Mucosa of stomach (tissue), 1 donor: ENCODE data around the gene CROT.
"Not testable (repeated sequence)": the region's sequence is repeated elsewhere in the genome, so short reads cannot be mapped to it uniquely, and the experiment has no call there.

Experiments
- H3K27me3 ChIP-seq: one replicate; pipeline ENCODE4 v1.7.0; 2013; ENCODE audit warnings: mild to moderate bottlenecking, low read length; ENCODE audit not compliant: control insufficient read depth, insufficient read depth
- H3K36me3 ChIP-seq: one replicate; pipeline ENCODE4 v1.7.0; 2013; ENCODE audit warnings: low read length; ENCODE audit not compliant: control insufficient read depth, insufficient read depth
- H3K4me1 ChIP-seq: one replicate; pipeline ENCODE4 v1.7.0; 2013; ENCODE audit warnings: mild to moderate bottlenecking, low read length; ENCODE audit not compliant: control insufficient read depth, insufficient read depth
- H3K4me3 ChIP-seq: one replicate; pipeline ENCODE4 v1.7.0; 2013; ENCODE audit warnings: low read length
- H3K9ac ChIP-seq: one replicate; pipeline ENCODE4 v1.7.0; 2013; ENCODE audit warnings: mild to moderate bottlenecking, low read length, moderate library complexity
- H3K9me3 ChIP-seq: one replicate; pipeline ENCODE4 v1.7.0; 2013; ENCODE audit warnings: mild to moderate bottlenecking, low read length, moderate library complexity; ENCODE audit not compliant: control insufficient read depth
- donor health status: Pancreatic carcinoma.

CROT gene

DNA sequence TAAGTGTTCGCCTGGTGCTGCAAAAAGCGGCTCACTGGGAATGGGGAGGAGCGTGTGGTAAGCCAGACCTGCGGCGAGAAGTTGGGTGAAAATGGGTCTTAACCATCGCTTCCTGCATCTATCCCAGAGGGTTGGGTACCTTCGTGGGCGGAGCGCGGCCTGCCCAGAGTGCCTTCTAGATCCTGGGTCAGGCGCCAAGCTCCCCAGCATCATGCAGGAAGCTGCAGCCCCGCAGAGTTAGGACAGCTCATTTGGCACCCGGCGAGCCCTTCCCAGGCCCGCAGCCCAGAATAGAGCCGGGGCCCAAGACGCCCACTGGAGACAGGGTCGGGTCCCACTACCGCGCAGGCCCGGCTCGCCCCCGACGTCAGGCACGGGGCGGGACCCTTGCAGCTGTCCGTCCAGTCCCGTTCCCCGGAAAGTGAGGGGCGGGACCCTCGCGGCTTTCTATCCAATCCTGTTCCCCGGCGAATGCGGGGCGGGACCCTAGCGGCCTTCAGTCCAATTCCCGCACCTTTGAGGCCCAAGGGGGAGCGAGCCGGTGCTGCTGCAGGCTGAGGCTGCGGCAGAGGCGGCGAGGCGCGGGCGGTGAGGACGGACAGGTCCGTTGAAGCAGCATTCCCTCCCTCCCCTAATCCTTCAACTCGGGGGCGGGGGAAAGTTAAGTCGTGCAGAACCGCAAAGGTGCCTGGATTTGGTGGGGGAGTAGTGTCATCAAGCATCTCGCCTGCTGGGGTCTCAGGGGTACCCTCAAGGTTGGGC, at the start of gene CROT:
Gene CROT, plus strand, starts transcription at position 499 of the 762 bp plus-strand sequence. CDS start 3,405 bp downstream, outside the sequence.
- Histone ChIP-seq H3K4me1 (no peaks in the 10 kb centered on the region), H3K36me3 (peaks cover 5% of the 10 kb centered on the region), H3K27me3 (no peaks in the 10 kb centered on the region), H3K4me3 (peak within 1 kb of the TSS; percentile 78), H3K9me3 (no peaks in the 10 kb centered on the region), H3K9ac (peak within 1 kb of the TSS; percentile 71)

GRCh38 chr7:87300756-87301155, 44.7 kb upstream of the CROT start:
- no peak overlapping the region for H3K4me3 ChIP-seq
- H3K9me3 ChIP-seq = no peaks in the 10 kb centered on the region
- no peaks in the 10 kb centered on the region for H3K4me1 ChIP-seq
- no peaks in the 10 kb centered on the region for H3K27me3 ChIP-seq
- H3K36me3 ChIP-seq = no peaks in the 10 kb centered on the region
- no peak overlapping the region for H3K9ac ChIP-seq

DNA sequence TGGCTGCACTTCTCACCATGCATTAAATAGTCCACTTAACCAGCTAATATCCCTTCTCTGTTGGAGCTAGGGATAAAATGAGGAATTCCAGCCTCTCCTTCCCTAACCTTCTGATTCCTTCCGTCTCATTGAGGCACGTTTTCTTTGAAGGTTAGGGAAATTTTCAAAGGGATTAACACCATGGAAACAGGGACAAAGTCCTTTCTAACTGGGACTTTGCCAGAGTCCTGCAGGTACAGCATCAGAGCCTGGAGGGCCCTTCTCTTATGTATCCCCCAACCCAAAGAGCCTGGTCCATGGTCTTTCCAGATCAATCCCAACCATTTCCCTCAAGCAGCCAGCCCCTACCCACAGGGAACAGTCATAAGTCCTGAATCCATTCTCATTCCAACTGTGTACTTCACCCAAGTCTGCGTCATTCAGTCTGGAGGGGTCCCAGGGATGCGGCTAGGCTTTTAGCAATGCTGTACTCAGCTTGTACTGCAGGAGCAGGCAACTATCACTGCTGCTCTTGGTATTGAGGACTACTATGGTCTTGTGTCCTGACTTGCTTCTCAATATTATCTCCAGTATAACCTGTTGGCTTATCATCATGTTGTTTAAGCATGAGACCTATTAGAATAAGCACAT, 34.6 kb upstream of the CROT start:
- H3K36me3 ChIP-seq = no peaks in the 10 kb centered on the region
- H3K27me3 ChIP-seq = no peaks in the 10 kb centered on the region
- H3K9ac ChIP-seq = no peak overlapping the region
- no peaks in the 10 kb centered on the region for H3K4me1 ChIP-seq
- no peak overlapping the region for H3K4me3 ChIP-seq
- H3K9me3 ChIP-seq = no peaks in the 10 kb centered on the region

- Histone ChIP-seq H3K36me3 (no peaks in the 10 kb centered on the region), H3K27me3 (no peaks in the 10 kb centered on the region), H3K9me3 (no peaks in the 10 kb centered on the region), H3K9ac (no peak overlapping the region), H3K4me3 (no peak overlapping the region), H3K4me1 (no peaks in the 10 kb centered on the region)
Observed at GRCh38 chr7:87312215-87312865, 33.1 kb upstream of the CROT start.

DNA sequence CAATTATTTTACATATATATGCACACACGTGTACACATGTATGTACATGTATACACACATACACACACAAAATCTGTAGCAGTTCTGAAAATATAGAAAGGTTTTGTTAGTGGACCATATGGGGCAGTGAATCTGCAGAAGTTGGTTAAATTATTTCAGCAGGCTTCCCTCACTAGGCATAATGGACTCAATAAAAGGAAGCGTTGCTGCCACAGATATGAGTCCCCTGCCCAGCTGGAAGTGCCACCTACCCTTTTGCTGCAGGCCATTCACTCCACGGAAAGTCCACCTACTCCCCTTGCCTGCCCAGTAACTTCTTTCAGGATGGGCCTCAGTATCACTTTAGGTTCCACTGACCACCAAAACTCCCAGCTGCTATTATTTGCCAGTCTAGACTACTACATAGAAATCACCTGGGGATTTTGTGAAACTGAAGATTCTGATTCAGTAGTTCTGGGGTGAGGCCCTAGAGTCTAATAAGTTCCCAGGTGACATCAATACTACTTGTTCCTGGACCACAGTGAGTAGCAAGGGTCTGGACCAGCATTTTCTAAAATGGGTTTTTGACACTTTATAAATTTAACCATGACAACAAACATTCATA, 29.3 kb upstream of the CROT start:
- Histone ChIP-seq H3K9ac (no peak overlapping the region), H3K4me3 (no peak overlapping the region), H3K27me3 (no peaks in the 10 kb centered on the region), H3K36me3 (no peaks in the 10 kb centered on the region), H3K4me1 (no peaks in the 10 kb centered on the region), H3K9me3 (no peaks in the 10 kb centered on the region)

DNA sequence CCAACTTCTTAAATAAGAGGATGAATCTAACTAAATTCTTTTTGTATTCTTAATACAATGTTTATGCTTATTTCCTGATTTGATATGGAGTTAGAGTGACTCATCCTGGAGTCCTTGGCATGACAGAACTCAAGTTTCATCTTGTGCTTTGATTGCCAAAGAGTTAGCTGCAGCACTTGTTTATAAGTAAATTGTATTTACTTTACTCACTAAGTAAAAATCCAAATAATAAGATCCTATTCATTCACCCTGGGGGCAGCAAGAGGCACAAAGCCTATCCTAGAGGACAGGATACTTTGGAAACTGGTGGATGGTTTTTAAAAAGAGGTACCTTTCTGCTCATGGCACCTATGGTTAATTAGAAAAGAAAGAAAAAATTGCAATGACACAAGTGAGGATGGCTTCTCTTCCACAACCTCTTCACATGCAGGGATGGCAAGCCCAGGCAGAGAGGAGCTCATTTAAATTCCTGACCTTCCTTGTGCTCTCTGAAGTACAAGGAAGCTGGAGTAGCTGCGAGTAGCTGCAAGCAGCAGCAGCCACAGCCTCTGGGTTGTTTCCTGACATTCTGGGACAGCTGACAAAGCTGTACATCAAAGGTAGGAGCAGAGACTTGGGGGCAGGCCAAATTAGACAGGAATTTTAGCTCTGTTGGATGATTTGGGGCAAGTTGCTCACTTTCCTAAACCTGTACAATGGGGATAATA, 28.5 kb upstream of the CROT start:
- Histone ChIP-seq H3K9ac (no peak overlapping the region), H3K36me3 (no peaks in the 10 kb centered on the region)

DNA sequence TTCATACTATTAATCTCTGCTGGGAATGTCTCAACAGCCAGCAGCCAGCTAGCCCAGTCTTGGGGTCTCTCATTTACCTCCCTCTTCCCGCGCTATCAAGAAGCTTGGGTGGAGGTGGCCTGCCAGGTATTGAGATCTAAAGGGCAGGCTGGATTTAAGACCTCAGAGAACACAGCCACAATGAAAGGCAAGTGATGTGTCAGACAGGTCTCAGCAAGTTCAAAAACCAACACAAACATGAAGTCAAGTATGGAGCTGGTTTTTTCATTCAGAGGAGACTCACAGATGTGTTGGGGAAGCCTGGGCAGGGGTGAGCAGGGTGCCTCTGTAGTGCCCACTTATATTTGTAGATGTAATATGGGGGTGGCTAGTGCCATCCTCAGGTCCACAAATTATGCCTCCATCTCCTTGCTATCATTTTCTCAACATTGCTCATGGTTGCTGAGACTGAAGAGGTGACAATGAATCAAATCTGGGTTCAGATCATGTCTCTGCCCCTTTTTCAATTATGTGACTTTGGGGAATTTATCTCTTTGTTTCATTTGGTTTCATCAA, 27.7 kb upstream of the CROT start:
- Histone ChIP-seq H3K9me3 (no peaks in the 10 kb centered on the region), H3K27me3 (no peaks in the 10 kb centered on the region), H3K4me1 (no peaks in the 10 kb centered on the region), H3K4me3 (no peak overlapping the region), H3K36me3 (no peaks in the 10 kb centered on the region), H3K9ac (no peak overlapping the region)

More for the DNA sequence above, 28.5 kb upstream of the CROT start:
- Histone ChIP-seq H3K4me1 (no peaks in the 10 kb centered on the region), H3K4me3 (no peak overlapping the region), H3K27me3 (no peaks in the 10 kb centered on the region), H3K9me3 (no peaks in the 10 kb centered on the region)

DNA sequence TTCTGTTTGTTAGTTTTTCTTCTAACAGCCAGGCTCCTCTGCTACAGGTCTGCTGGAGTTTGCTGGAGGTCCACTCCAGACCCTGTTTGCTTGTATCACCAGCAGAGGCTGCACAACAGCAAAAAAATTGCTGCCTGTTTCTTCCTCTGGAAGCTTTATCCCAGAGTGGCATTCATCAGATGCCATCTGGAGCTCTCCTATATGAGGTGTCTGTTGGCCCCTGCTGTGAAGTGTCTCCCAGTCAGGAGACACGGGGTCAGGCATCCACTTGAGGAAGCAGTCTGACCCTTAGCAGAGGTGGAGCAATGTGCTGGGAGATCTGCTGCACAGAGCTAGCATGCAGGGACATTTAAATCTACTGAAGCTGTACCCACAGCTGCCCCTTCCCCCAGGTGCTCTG, 26.7 kb upstream of the CROT start:
- Histone ChIP-seq H3K27me3 (no peaks in the 10 kb centered on the region), H3K4me3 (no peak overlapping the region)

GRCh38 chr7:87319154-87319581, 26.3 kb upstream of the CROT start:
- not testable (repeated sequence) for H3K27me3 ChIP-seq, H3K4me3 ChIP-seq, H3K36me3 ChIP-seq, H3K4me1 ChIP-seq, H3K9ac ChIP-seq, H3K9me3 ChIP-seq

More for the DNA sequence above, 26.7 kb upstream of the CROT start:
- no peak overlapping the region for H3K9ac ChIP-seq
- H3K9me3 ChIP-seq = no peaks in the 10 kb centered on the region
- H3K4me1 ChIP-seq = no peaks in the 10 kb centered on the region
- no peaks in the 10 kb centered on the region for H3K36me3 ChIP-seq

DNA sequence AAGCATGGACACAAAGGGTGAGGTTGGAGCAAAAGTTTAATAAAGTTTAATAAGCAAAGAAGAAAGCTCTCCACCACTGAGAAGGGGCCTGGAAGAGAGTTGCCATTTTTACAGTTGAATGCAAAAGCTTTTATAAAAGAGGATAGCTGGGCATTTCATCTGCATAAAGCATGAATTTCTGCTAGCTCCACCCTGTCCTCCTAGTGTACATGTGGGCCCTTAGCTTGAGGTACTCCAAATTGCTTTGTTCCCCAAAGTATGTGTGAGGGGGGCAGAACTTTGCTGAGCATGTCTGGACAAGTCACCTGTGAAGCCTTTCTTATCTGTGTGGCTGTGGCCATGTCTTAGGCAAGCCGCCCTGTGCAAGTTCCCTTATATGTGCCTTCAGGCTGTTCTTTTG, 22.6 kb upstream of the CROT start:
- Histone ChIP-seq H3K4me1 (no peaks in the 10 kb centered on the region), H3K27me3 (no peaks in the 10 kb centered on the region), H3K4me3 (no peak overlapping the region), H3K9me3 (peaks cover 8% of the 10 kb centered on the region), H3K9ac (no peak overlapping the region), H3K36me3 (no peaks in the 10 kb centered on the region)

- Histone ChIP-seq H3K4me3 (no peak overlapping the region), H3K9me3 (peaks cover 21% of the 10 kb centered on the region), H3K9ac (no peak overlapping the region), H3K27me3 (no peaks in the 10 kb centered on the region), H3K36me3 (no peaks in the 10 kb centered on the region), H3K4me1 (no peaks in the 10 kb centered on the region)
Observed at GRCh38 chr7:87325576-87326370, 19.7 kb upstream of the CROT start.
